OCI-LY1 (cell line): ENCODE results near the gene HPS4.
"Not testable (repeated sequence)": the region's sequence is repeated elsewhere in the genome, so short reads cannot be mapped to it uniquely, and the experiment has no call there.

Experiments used
- H2AFZ ChIP-seq: fragments of 200-600 bp; sonication (generic), shearing (Covaris generic); 2 replicates; pipeline ENCODE4 v1.6.0; 2014; ENCODE audit warnings: antibody characterized with exemption, mild to moderate bottlenecking, low read length
- H3F3A ChIP-seq: fragments of 200-600 bp; sonication (generic), shearing (Covaris generic); 2 replicates; pipeline ENCODE4 v1.6.0; 2014; ENCODE audit warnings: mild to moderate bottlenecking, antibody characterized with exemption, low read length, moderate library complexity; ENCODE audit not compliant: insufficient read depth
- H3K27ac ChIP-seq: fragments of 200-600 bp; sonication (generic); 2 replicates; pipeline ENCODE4 v1.5.1; 2014; ENCODE audit warnings: low read length, mixed run types, mild to moderate bottlenecking, low read depth; ENCODE audit not compliant: poor library complexity, severe bottlenecking
- H3K27me3 ChIP-seq: fragments of 200-600 bp; sonication (generic); 2 replicates; pipeline ENCODE4 v1.6.0; 2014; ENCODE audit warnings: antibody characterized with exemption, mild to moderate bottlenecking, low read length, moderate library complexity; ENCODE audit not compliant: insufficient read depth
- H3K36me3 ChIP-seq: fragments of 200-600 bp; sonication (generic); 2 replicates; pipeline ENCODE4 v1.6.1; 2014; ENCODE audit warnings: mild to moderate bottlenecking, antibody characterized with exemption, low read length, moderate library complexity, mixed read lengths; ENCODE audit not compliant: insufficient read depth
- H3K4me1 ChIP-seq: fragments of 200-600 bp; sonication (generic); 2 replicates; pipeline ENCODE4 v1.5.1; 2014; ENCODE audit warnings: mild to moderate bottlenecking, low read length, moderate library complexity; ENCODE audit not compliant: insufficient read depth, severe bottlenecking
- H3K4me2 ChIP-seq: fragments of 200-600 bp; sonication (generic), shearing (Covaris generic); 2 replicates; pipeline ENCODE4 v1.6.1; 2014; ENCODE audit warnings: low read length
- H3K4me3 ChIP-seq: fragments of 200-600 bp; sonication (generic); 2 replicates; pipeline ENCODE4 v1.5.1; 2014; ENCODE audit warnings: low read length, low read depth, mild to moderate bottlenecking, mixed read lengths; ENCODE audit not compliant: poor library complexity, severe bottlenecking
- H3K79me2 ChIP-seq: fragments of 200-600 bp; shearing (Covaris generic); 2 replicates; pipeline ENCODE4 v1.6.1; 2016; ENCODE audit warnings: mixed run types, low read length, mixed read lengths; ENCODE audit not compliant: insufficient read depth
- H3K9ac ChIP-seq: fragments of 200-600 bp; sonication (generic), shearing (Covaris generic); 2 replicates; pipeline ENCODE4 v1.6.1; 2014; ENCODE audit warnings: mild to moderate bottlenecking, low read length, mixed read lengths
- H3K9me2 ChIP-seq: fragments of 200-600 bp; sonication (generic), shearing (Covaris generic); 2 replicates; pipeline ENCODE4 v1.6.1; 2014; ENCODE audit warnings: low read depth, mild to moderate bottlenecking, low read length, mixed read lengths
- H3K9me3 ChIP-seq: fragments of 200-600 bp; shearing (Covaris generic); 2 replicates; pipeline ENCODE4 v1.6.1; 2014; ENCODE audit warnings: low read length, mixed read lengths
- H4K20me1 ChIP-seq: fragments of 200-600 bp; sonication (generic), shearing (Covaris generic); 2 replicates; pipeline ENCODE4 v1.6.0; 2016; ENCODE audit warnings: mild to moderate bottlenecking, low read length; ENCODE audit not compliant: insufficient read depth
- CTCF ChIP-seq: fragments of 200-600 bp; sonication (generic), shearing (Covaris generic); IDR thresholded peaks from 2 replicates; pipeline ENCODE4 v1.5.1; 2017; ENCODE audit warnings: mild to moderate bottlenecking, antibody characterized with exemption, low read length, moderate library complexity, mixed read lengths
- EZH2 ChIP-seq: fragments of 200-600 bp; sonication (generic), shearing (Covaris generic); IDR thresholded peaks from 2 replicates; pipeline ENCODE4 v1.8.0; 2017; ENCODE audit warnings: borderline replicate concordance, mixed run types, mild to moderate bottlenecking, antibody characterized with exemption, low read length, moderate library complexity, mixed read lengths

Gene HPS4

GRCh38 chr22:26443901-26444690 is 39.5 kb downstream of the HPS4 start:
- Histone ChIP-seq H2AFZ (no peak overlapping the region), H3K79me2 (no peaks in the 10 kb centered on the region), H3K9me2 (no peaks in the 10 kb centered on the region), H3K4me3 (no peak overlapping the region), H3F3A (no peaks in the 10 kb centered on the region), H4K20me1 (no peaks in the 10 kb centered on the region), H3K4me1 (no peaks in the 10 kb centered on the region), H3K27ac (no peak overlapping the region), H3K9ac (no peak overlapping the region), H3K4me2 (no peak overlapping the region), H3K9me3 (no peaks in the 10 kb centered on the region), H3K36me3 (no peaks in the 10 kb centered on the region), H3K27me3 (no peaks in the 10 kb centered on the region)
- TF ChIP-seq CTCF (no peak), EZH2 (no peak)

DNA sequence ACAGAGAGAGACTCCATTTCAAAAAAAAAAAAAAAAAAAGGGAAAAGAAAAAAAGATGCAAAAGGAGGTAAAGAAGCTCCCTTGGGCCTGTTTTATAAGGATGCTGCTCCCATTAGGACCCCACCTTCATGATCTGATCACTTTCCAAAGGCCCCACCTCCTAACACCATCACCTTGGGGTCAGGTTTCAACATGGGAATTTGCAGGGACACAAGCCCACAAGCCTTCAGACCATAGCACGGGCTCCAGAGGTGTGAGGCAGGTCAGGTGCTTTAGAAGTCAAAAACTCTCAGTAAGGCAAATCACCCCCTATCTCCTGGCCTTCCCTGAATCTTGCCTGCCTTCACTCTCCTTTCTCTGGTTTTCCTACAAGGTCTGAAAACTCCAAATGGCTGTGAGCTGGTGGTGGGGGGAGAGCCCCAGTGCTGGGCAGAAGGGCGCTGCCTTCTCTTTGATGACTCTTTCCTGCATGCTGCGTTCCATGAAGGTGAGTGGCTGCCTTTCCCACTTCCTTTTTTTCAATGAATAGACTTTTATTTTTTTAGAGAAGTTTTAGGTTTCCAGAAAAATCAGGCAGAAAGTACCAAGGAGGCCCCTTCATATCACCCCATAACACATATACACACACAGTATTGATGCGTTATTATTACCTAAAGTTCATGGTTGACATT is 41.4 kb downstream of the HPS4 start:
- Histone ChIP-seq H3K4me1 (no peaks in the 10 kb centered on the region), H3K79me2 (no peaks in the 10 kb centered on the region), H3K36me3 (no peaks in the 10 kb centered on the region), H2AFZ (no peak overlapping the region), H3K9me2 (no peaks in the 10 kb centered on the region), H3K27ac (no peak overlapping the region), H3F3A (no peaks in the 10 kb centered on the region), H4K20me1 (no peaks in the 10 kb centered on the region), H3K9ac (no peak overlapping the region), H3K4me2 (no peak overlapping the region), H3K4me3 (no peak overlapping the region), H3K9me3 (no peaks in the 10 kb centered on the region), H3K27me3 (no peaks in the 10 kb centered on the region)
- no peak for TF ChIP-seq CTCF
- TF ChIP-seq EZH2: no peak

DNA sequence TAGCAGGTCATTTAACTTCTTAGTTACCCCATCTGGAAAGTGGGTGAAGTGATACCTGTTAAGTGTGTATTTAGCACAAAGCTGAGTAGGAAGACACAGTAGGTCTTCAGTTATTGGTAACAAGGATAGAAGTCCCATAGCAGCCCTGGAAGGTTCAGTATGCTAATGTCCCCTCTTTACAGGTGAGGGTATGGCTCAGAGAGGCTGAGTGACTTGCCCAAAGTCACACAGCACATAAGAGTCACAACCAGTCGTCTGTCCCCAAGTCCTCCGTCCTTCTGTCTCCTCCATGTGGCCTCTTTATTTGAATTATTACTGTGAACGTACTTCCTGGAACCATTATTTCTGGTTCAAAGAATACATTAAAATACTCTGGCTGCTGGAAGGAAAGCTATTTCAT is 44.0 kb downstream of the HPS4 start:
- Histone ChIP-seq H3K4me1 (no peaks in the 10 kb centered on the region), H3K9me3 (no peaks in the 10 kb centered on the region), H4K20me1 (no peaks in the 10 kb centered on the region), H3K4me2 (no peak overlapping the region), H3K36me3 (peaks cover 3% of the 10 kb centered on the region; the same call in 1 of the 2 replicates), H3F3A (no peaks in the 10 kb centered on the region), H3K79me2 (no peaks in the 10 kb centered on the region), H3K4me3 (no peak overlapping the region), H3K27me3 (no peaks in the 10 kb centered on the region), H3K9ac (no peak overlapping the region), H3K9me2 (no peaks in the 10 kb centered on the region), H3K27ac (no peak overlapping the region), H2AFZ (no peak overlapping the region)
- TF ChIP-seq EZH2: no peak
- no peak for TF ChIP-seq CTCF

DNA sequence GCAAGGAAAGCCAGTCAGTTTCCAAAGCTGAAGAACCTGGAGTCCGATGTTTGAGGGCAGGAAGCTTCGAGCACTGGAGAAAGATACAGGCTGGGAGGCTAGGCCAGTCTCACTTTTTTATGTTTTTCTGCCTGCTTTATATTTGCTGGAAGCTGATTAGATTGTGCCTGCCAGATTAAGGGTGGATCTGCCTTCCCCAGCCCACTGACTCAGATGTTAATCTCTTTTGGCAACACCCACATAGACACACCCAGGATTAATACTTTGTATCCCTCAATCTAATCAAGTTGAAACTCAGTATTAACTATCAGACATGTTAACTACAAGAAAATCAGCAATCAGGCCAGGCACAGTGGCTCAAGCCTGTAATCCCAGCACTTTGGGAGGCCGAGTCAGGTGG is 44.8 kb downstream of the HPS4 start:
- not testable (repeated sequence) for H4K20me1 ChIP-seq, H3K4me2 ChIP-seq, H3K9me2 ChIP-seq, H3K9ac ChIP-seq, H3K27me3 ChIP-seq, H3K4me3 ChIP-seq, H2AFZ ChIP-seq, H3K79me2 ChIP-seq, H3K27ac ChIP-seq, H3K4me1 ChIP-seq, H3F3A ChIP-seq, H3K9me3 ChIP-seq
- peaks cover 11% of the 10 kb centered on the region for H3K36me3 ChIP-seq
